Measurements from ENCODE around the gene XIST. TPM values are rescaled to one million over a fixed set of nuclear protein-coding genes. Genes with fewer than 3 reads are reported as not detected.

The XIST gene
- total RNA-seq, 1 experiment from 2014 or later: 1.4 TPM

- no peak overlapping the region for H2AFZ ChIP-seq (ENCODE audit: low read length)
- Mint-ChIP-seq H3K9me3 (no peaks in the 10 kb centered on the region), H3K27me3 (ENCODE audit: low read depth) (no peaks in the 10 kb centered on the region), H3K36me3 (ENCODE audit: insufficient read depth in 1 of 3, low read depth in 3 of 3) (no peaks in the 10 kb centered on the region), H3K27ac (no peak overlapping the region; a peak in 1 of 7 replicates), H3K4me1 (peaks cover 0 to 2% of the 10 kb centered on the region in 2 experiments; a peak in 1 of 4 replicates), H3K4me3 (no peak overlapping the region)
- no peak overlapping the region for H4K8ac ChIP-seq (replicated peaks; ENCODE audit: insufficient read length, low read depth, low read length)
- no peak for DNase-seq
- no peaks in the 10 kb centered on the region for H3K79me1 ChIP-seq (ENCODE audit: insufficient read depth, low read depth, low read length, poor library complexity, severe bottlenecking)
- H3K27me3 ChIP-seq (ENCODE audit: insufficient read depth, low read length): no peaks in the 10 kb centered on the region
- H3K79me2 ChIP-seq (ENCODE audit: insufficient read depth, low read length): no peaks in the 10 kb centered on the region
- no peak overlapping the region for H3T11ph ChIP-seq (ENCODE audit: low read length)
- WGBS (ENCODE audit: extremely low coverage, insufficient read length, low lambda C conversion rate): no CpG with 5 or more reads among the region's 5 CpGs
- H3K56ac ChIP-seq (ENCODE audit: insufficient read length, low read depth, low read length): no peak overlapping the region
- no peaks in the 10 kb centered on the region for H3K9me3 ChIP-seq (ENCODE audit: control insufficient read depth, low read depth, low read length)
- no peak overlapping the region for H2BK15ac ChIP-seq (ENCODE audit: low read depth, low read length)
- H3K4ac ChIP-seq (ENCODE audit: low read depth, low read length): no peak overlapping the region
- no peaks in the 10 kb centered on the region for H3K4me1 ChIP-seq (ENCODE audit: insufficient read depth, low read length)
- no peak overlapping the region for H3K27ac ChIP-seq (ENCODE audit: insufficient read length, low read depth, low read length)
- no peak overlapping the region for H3K14ac ChIP-seq (ENCODE audit: insufficient read depth, low read length)
- H2BK20ac ChIP-seq (ENCODE audit: low read depth, low read length, poor library complexity, severe bottlenecking): no peak overlapping the region
- no peak for TF ChIP-seq CTCF (conservative IDR thresholded peaks at IDR 0.05)
- H3K18ac ChIP-seq (ENCODE audit: insufficient read length, low read depth, low read length): no peak overlapping the region
- no peak overlapping the region for H3K9ac ChIP-seq (ENCODE audit: extremely low read depth, insufficient read length, low read length)
- H2BK12ac ChIP-seq (ENCODE audit: insufficient read length, low read depth, low read length): no peak overlapping the region
- no peak overlapping the region for H4K5ac ChIP-seq (ENCODE audit: insufficient read length, low read depth, low read length)
- no peak overlapping the region for H2BK120ac ChIP-seq (ENCODE audit: low read depth, low read length, poor library complexity, severe bottlenecking)
- no peak overlapping the region for H3K23ac ChIP-seq (ENCODE audit: insufficient read length, low read depth, low read length)
- no peak overlapping the region for H2AK5ac ChIP-seq (ENCODE audit: insufficient read length, low read length)
- H3K4me2 ChIP-seq (ENCODE audit: insufficient read depth, insufficient read length, low read length): no peak overlapping the region
- H2BK5ac ChIP-seq (ENCODE audit: insufficient read length, low read length): no peak overlapping the region
- no peak overlapping the region for H4K91ac ChIP-seq (ENCODE audit: insufficient read length, low read depth, low read length)
- H4K20me1 ChIP-seq (ENCODE audit: control insufficient read depth, insufficient read depth, insufficient read length): no peaks in the 10 kb centered on the region
- H3K23me2 ChIP-seq (ENCODE audit: insufficient read length, low read depth, low read length, poor library complexity, severe bottlenecking): no peaks in the 10 kb centered on the region
Observed at GRCh38 chrX:73826996-73827395, 25.5 kb downstream of the XIST start.
